NCI-H526 treated with DMSO at 0.1 percent for 48 hours (cell line): ENCODE measurements around the gene FAM83G.
"Not testable (repeated sequence)": the region's sequence is repeated elsewhere in the genome, so short reads cannot be mapped to it uniquely, and the experiment has no call there.

Experiments
- DNase-seq: peaks from one replicate; lab custom pipeline; 2025; lab: John Stamatoyannopoulos, UW

FAM83G gene

GRCh38 chr17:18951941-18952842, 52.4 kb downstream of the FAM83G start, which contains the start of gene SLC5A10:
SLC5A10 (plus strand) TSS chr17:18952165; CDS start chr17:18952206, 41 bp downstream.
- no peak for DNase-seq

GRCh38 chr17:18950944-18951905, 53.3 kb downstream of the FAM83G start:
- DNase-seq = no peak

- no peak for DNase-seq
Observed at GRCh38 chr17:18950346-18950745, 54.2 kb downstream of the FAM83G start.

GRCh38 chr17:18949566-18949965, 55.0 kb downstream of the FAM83G start:
- DNase-seq = no peak

- DNase-seq = no peak
Observed at GRCh38 chr17:18948476-18949006, 56.0 kb downstream of the FAM83G start.

GRCh38 chr17:18947866-18948265, 56.7 kb downstream of the FAM83G start:
- no peak for DNase-seq

GRCh38 chr17:18946536-18946935, 58.0 kb downstream of the FAM83G start:
- DNase-seq = no peak

GRCh38 chr17:18944646-18945045, 59.9 kb downstream of the FAM83G start:
- peak; percentile 26 for DNase-seq

GRCh38 chr17:18938692-18939023, 65.9 kb downstream of the FAM83G start:
- no peak for DNase-seq

GRCh38 chr17:18937981-18938691, 66.4 kb downstream of the FAM83G start:
- no peak for DNase-seq

GRCh38 chr17:18933102-18934058, 71.2 kb downstream of the FAM83G start:
- DNase-seq = no peak

GRCh38 chr17:18932360-18933055, 72.1 kb downstream of the FAM83G start:
- DNase-seq = no peak

- no peak for DNase-seq
Observed at GRCh38 chr17:18928628-18929125, 75.9 kb downstream of the FAM83G start.

GRCh38 chr17:18925187-18925586, 79.4 kb downstream of the FAM83G start:
- DNase-seq = no peak

- not testable (repeated sequence) for DNase-seq
Observed at GRCh38 chr17:18922596-18922995, 82.0 kb downstream of the FAM83G start.

GRCh38 chr17:18921912-18922451, 82.6 kb downstream of the FAM83G start:
- DNase-seq = no peak

GRCh38 chr17:18921485-18921884, 83.1 kb downstream of the FAM83G start:
- DNase-seq = no peak

GRCh38 chr17:18920911-18921441, 83.6 kb downstream of the FAM83G start:
- no peak for DNase-seq

- DNase-seq = no peak
Observed at GRCh38 chr17:18919963-18920362, 84.6 kb downstream of the FAM83G start.
